Measurements from ENCODE around the gene LANCL1. TPM values are rescaled to one million over a fixed set of nuclear protein-coding genes. Genes with fewer than 3 reads are reported as not detected.

LANCL1 gene
- total RNA-seq, 3 donors from 2014 or later, result 30.5 to 44.2 (median 43.7) TPM

DNA sequence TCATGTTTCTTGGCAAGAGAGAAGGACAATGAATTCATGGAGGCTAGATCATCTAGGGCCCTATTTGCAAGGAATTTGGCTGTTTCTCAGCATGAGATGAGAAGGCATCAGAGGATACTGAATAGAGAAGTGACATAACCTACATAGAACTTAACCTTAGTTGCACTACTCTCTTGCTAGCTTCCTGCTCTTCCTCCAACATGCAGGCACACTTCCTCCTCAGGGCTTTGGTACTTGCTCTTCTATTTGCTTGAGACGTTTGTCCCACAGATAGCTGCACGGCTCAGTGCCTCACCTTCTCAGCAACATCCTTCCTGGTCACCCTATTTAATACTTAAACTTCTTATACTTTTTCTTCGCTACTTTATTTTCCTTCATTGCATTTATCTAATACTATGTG, 20.0 kb upstream of the LANCL1 start:
- intact Hi-C loops (cut with DNase I; ENCODE audit: low total_unique reads), result no loop called here
- Histone ChIP-seq H3K4me1 (no peaks in the 10 kb centered on the region), H3K27ac (no peak overlapping the region), H3K36me3 (no peaks in the 10 kb centered on the region), H3K4me3 (no peak overlapping the region), H3K27me3 (no peaks in the 10 kb centered on the region), H3K9me3 (peaks cover 0 to 11% of the 10 kb centered on the region in 2 donors)
- TF ChIP-seq, protein P1, sequence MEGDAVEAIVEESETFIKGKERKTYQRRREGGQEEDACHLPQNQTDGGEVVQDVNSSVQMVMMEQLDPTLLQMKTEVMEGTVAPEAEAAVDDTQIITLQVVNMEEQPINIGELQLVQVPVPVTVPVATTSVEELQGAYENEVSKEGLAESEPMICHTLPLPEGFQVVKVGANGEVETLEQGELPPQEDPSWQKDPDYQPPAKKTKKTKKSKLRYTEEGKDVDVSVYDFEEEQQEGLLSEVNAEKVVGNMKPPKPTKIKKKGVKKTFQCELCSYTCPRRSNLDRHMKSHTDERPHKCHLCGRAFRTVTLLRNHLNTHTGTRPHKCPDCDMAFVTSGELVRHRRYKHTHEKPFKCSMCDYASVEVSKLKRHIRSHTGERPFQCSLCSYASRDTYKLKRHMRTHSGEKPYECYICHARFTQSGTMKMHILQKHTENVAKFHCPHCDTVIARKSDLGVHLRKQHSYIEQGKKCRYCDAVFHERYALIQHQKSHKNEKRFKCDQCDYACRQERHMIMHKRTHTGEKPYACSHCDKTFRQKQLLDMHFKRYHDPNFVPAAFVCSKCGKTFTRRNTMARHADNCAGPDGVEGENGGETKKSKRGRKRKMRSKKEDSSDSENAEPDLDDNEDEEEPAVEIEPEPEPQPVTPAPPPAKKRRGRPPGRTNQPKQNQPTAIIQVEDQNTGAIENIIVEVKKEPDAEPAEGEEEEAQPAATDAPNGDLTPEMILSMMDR (IDR thresholded peaks at IDR 0.05), result no peak
- TF ChIP-seq POLR2AphosphoS5 (IDR thresholded peaks at IDR 0.05) (no peak), POLR2A (IDR thresholded peaks at IDR 0.05) (no peak)
- no peak for DNase-seq (ENCODE audit: low spot score in 2 of 2)

DNA sequence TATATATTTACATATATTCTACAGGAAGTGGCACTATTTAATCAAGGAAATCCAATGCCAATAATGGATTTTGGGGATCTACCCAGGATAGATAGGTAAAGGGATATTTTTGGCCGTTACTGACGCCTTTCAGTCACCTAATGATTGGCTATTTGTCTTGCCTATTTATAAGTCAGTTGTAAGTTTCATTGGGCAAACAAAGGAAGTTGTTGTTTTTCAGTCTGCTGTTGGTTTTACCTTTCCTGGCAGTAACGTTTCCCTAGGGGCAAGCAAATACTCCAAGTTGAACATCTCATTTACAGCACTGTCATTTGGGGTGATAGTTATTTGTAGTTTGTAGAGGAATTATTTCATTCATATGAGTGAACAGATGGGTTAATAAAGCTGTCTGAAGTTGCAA, 17.0 kb upstream of the LANCL1 start:
- H3K27ac ChIP-seq, result no peak overlapping the region
- H3K4me3 ChIP-seq, result no peak overlapping the region
- intact Hi-C loops (cut with DNase I; ENCODE audit: low total_unique reads), result no loop called here
- no peaks in the 10 kb centered on the region for H3K4me1 ChIP-seq
- no peaks in the 10 kb centered on the region for H3K27me3 ChIP-seq
- DNase-seq (ENCODE audit: low spot score in 2 of 2), result no peak
- TF ChIP-seq POLR2AphosphoS5 (IDR thresholded peaks at IDR 0.05), result no peak
- TF ChIP-seq, protein P1 (IDR thresholded peaks at IDR 0.05), result no peak
- peaks cover 0 to under 1% of the 10 kb centered on the region in 2 donors for H3K9me3 ChIP-seq
- H3K36me3 ChIP-seq, result no peaks in the 10 kb centered on the region

DNA sequence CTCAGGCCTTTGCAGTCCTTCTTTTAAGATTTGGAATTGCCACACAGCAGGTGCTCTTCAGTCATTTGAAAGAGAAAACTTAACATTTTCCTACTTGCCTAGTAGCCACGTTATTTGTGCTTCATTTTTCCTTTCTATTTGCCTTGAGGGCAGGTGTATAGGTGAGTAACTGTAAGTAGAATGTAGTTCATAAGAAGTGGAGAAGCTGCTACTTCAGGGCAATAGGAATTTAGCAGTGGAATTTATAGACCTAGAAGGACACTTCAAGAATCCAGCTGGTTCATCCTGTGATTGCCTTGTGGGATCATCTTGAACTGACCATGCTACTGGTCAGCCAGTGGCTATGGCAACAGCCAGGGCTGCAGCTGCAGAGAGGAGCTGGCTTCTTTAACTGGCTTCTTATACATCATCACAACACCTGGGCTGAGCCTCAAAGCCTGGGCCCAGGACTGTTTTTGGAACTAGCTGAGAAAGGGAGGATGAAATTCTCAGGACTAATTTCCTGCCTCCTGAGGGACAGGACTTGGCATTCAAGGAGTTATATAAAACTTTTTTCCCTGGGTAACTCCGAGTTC, 5.1 kb upstream of the LANCL1 start:
- intact Hi-C loops (cut with DNase I; ENCODE audit: low total_unique reads), result no loop called here
- Histone ChIP-seq H3K27ac (no peak overlapping the region), H3K36me3 (no peaks in the 10 kb centered on the region), H3K27me3 (no peaks in the 10 kb centered on the region), H3K4me3 (no peak overlapping the region), H3K9me3 (no peaks in the 10 kb centered on the region), H3K4me1 (no peaks in the 10 kb centered on the region)
- no peak for TF ChIP-seq POLR2A (IDR thresholded peaks at IDR 0.05)
- TF ChIP-seq, protein P1 (IDR thresholded peaks at IDR 0.05), result no peak
- no peak for TF ChIP-seq POLR2AphosphoS5 (IDR thresholded peaks at IDR 0.05)
- no peak for DNase-seq (ENCODE audit: low spot score in 2 of 2)

DNA sequence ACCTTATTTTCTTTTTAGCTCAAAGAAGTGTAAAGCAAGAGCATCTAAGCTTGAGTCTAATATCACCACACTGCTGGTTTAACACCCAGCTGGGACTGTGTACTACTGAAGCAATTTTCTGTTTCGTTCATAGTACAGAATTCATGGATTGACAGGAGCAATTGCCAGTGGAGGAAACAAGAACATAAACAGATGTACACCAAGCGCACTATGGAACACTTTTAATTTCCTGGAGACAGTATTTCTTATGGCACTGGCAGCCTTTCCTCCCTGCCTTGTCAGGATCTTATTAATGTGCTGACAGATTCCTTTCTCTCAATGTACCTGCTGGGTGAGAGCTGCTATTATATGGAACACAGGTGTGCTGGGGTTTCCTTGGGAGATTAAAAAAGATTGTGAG, 4.2 kb upstream of the LANCL1 start:
- Histone ChIP-seq H3K36me3 (no peaks in the 10 kb centered on the region), H3K27me3 (no peaks in the 10 kb centered on the region), H3K9me3 (no peaks in the 10 kb centered on the region), H3K4me1 (no peaks in the 10 kb centered on the region), H3K4me3 (no peak overlapping the region), H3K27ac (no peak overlapping the region)
- no peak for TF ChIP-seq POLR2AphosphoS5 (IDR thresholded peaks at IDR 0.05)
- TF ChIP-seq, protein P1 (IDR thresholded peaks at IDR 0.05), result no peak
- TF ChIP-seq POLR2A (IDR thresholded peaks at IDR 0.05), result no peak
- intact Hi-C loops (cut with DNase I; ENCODE audit: low total_unique reads), result no loop called here
- no peak for DNase-seq (ENCODE audit: low spot score in 2 of 2)

DNA sequence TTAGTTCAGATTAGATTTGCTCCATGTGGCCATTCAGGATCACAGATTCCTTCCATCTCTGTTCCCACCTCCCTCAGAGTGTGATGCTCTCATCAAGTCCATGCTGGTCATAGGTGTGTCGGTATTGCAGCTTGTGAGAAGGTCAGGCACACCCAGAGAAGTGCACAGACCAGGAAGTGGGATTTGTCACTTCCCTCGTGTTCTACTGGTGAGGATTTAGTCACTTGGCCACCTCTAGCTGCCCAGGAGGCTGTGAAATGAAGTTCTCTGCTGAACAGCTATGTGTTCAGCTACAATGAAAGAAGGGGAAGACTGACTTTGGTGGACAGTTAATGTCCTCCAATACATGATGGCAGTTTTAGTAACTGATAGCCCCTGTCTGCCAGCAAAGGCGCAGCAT, 3.5 kb upstream of the LANCL1 start:
- Histone ChIP-seq H3K4me1 (peaks cover 0 to 2% of the 10 kb centered on the region in 2 donors), H3K36me3 (no peaks in the 10 kb centered on the region), H3K27me3 (no peaks in the 10 kb centered on the region), H3K27ac (no peak overlapping the region), H3K4me3 (no peak overlapping the region), H3K9me3 (no peaks in the 10 kb centered on the region)
- TF ChIP-seq, protein P1 (IDR thresholded peaks at IDR 0.05), result no peak
- TF ChIP-seq POLR2AphosphoS5 (IDR thresholded peaks at IDR 0.05) (no peak), POLR2A (IDR thresholded peaks at IDR 0.05) (no peak)
- intact Hi-C loops (cut with DNase I; ENCODE audit: low total_unique reads), result no loop called here
- no peak for DNase-seq (ENCODE audit: low spot score in 2 of 2)
